ENCODE results near the gene ULK4.

- no peak for TF ChIP-seq CTCF (IDR thresholded peaks at IDR 0.05; ENCODE audit: insufficient read depth, low read length, poor library complexity, severe bottlenecking)
- TF ChIP-seq EZH2phosphoT487 (conservative IDR thresholded peaks at IDR 0.05; ENCODE audit: low read length) = no peak
Measured at GRCh38 chr3:41502481-41502880, 459.4 kb downstream of the ULK4 start.

Data from SU-DHL-6 (cell line).